GM18520 (cell line): ENCODE results near the gene PHF13.

Experiments used
- ATAC-seq: cut with Tn5 transposase; IDR thresholded peaks from one replicate; pipeline ENCODE4 v1.9.1; 2021; ENCODE audit not compliant: unreplicated experiment

PHF13 gene

GRCh38 chr1:6601049-6601922 lies 12.2 kb upstream of the PHF13 start:
- peak; percentile 27 for ATAC-seq

GRCh38 chr1:6601923-6602668 lies 11.4 kb upstream of the PHF13 start:
- peak; percentile 26 for ATAC-seq

- peak; percentile 47 for ATAC-seq
These were observed 10.8 kb upstream of the PHF13 start, which contains the start of gene KLHL21 for GRCh38 chr1:6602669-6603237. Gene KLHL21 (minus strand): TSS chr1:6602869. CDS start chr1:6602817, 52 bp downstream.

GRCh38 chr1:6603238-6603914 lies 10.2 kb upstream of the PHF13 start:
- no peak for ATAC-seq

GRCh38 chr1:6603915-6604558 lies 9.5 kb upstream of the PHF13 start:
- ATAC-seq, result no peak

- ATAC-seq, result no peak
These were observed 730 bp upstream of the PHF13 start for GRCh38 chr1:6612641-6613360.

GRCh38 chr1:6614019-6614928 lies 743 bp downstream of the PHF13 start:
- ATAC-seq, result no peak

- ATAC-seq, result no peak
These were observed 1.6 kb downstream of the PHF13 start for GRCh38 chr1:6614929-6615785.

GRCh38 chr1:6619045-6619444 lies 5.5 kb downstream of the PHF13 start:
- ATAC-seq, result no peak

GRCh38 chr1:6621429-6622391 lies 8.2 kb downstream of the PHF13 start:
- no peak for ATAC-seq

- no peak for ATAC-seq
These were observed 9.0 kb downstream of the PHF13 start for GRCh38 chr1:6622396-6623152.

GRCh38 chr1:6623269-6623965 lies 9.9 kb downstream of the PHF13 start:
- no peak for ATAC-seq

- peak; percentile 68 for ATAC-seq
These were observed 11.4 kb downstream of the PHF13 start, which contains the start of gene THAP3 for GRCh38 chr1:6624710-6625583. Gene THAP3 (plus strand): TSS chr1:6624868. CDS start chr1:6625219, 351 bp downstream.

- peak; percentile 6 for ATAC-seq
These were observed 12.1 kb downstream of the PHF13 start for GRCh38 chr1:6625584-6626149.
